AG04450 (cell line): ENCODE data around the gene NRIP2. TPM values are rescaled to one million over a fixed set of nuclear protein-coding genes. Genes with fewer than 3 reads are reported as not detected.

Experiments
- CTCF ChIA-PET: fragments of 300-600, 350-600 bp; formaldehyde crosslinking; extraction: SDS; loops from one replicate; lab custom pipeline; 2022; ENCODE audit warnings: antibody characterized with exemption, inconsistent platforms; lab: Charles Lee
- POLR2A ChIA-PET: fragments of 350-600 bp; formaldehyde crosslinking; extraction: SDS; loops from one replicate; lab custom pipeline; 2021; ENCODE audit warnings: antibody characterized with exemption, inconsistent platforms; lab: Yijun Ruan, JAX
- DNase-seq: peaks from one replicate; pipeline ENCODE4 v3.0.0-alpha.2; 2011; ENCODE audit warnings: low read depth, low spot score
- H3K27ac ChIP-seq: one replicate; pipeline ENCODE4 v1.5.1; 2012; ENCODE audit warnings: low read depth, low read length, control low read depth
- H3K27me3 ChIP-seq: one replicate; pipeline ENCODE4 v1.6.0; 2012; ENCODE audit warnings: low read length; ENCODE audit not compliant: control insufficient read depth, insufficient read depth
- H3K4me3 ChIP-seq: 2 replicates; pipeline ENCODE4 v1.5.1; 2011; ENCODE audit warnings: mild to moderate bottlenecking, low read depth, low read length, control low read depth
- H3K9me3 ChIP-seq: 2 replicates; pipeline ENCODE4 v1.5.1; 2012; ENCODE audit warnings: low read length; ENCODE audit not compliant: control insufficient read depth, insufficient read depth
- CTCF ChIP-seq: IDR thresholded peaks from 2 replicates; pipeline ENCODE4 v1.5.1; 2011; ENCODE audit warnings: low read depth, low read length, control low read depth, inconsistent platforms
- polyA plus RNA-seq: library from polyadenylated mRNA; depleted of rRNA; stranded (reverse); fragments of >200 nt; gene quantifications from 2 replicates; pipeline ENCODE4 v1.2.3, GENCODE V29; 2011

NRIP2 gene
- polyA plus RNA-seq, 1 experiment = 0.66 TPM

GRCh38 chr12:2860170-2860569, 25.3 kb upstream of the NRIP2 start:
- POLR2A ChIA-PET = no interaction called here
- no peak for TF ChIP-seq CTCF
- no peak overlapping the region for H3K27ac ChIP-seq
- H3K27me3 ChIP-seq = no peaks in the 10 kb centered on the region
- CTCF ChIA-PET = interaction anchor here (0.8 kb wide), 1 partner anchor 181 kb away, joined by 3 read pairs; no protein-coding TSS in a partner anchor
- no peak overlapping the region for H3K4me3 ChIP-seq
- no peaks in the 10 kb centered on the region for H3K9me3 ChIP-seq
- DNase-seq = no peak

DNA sequence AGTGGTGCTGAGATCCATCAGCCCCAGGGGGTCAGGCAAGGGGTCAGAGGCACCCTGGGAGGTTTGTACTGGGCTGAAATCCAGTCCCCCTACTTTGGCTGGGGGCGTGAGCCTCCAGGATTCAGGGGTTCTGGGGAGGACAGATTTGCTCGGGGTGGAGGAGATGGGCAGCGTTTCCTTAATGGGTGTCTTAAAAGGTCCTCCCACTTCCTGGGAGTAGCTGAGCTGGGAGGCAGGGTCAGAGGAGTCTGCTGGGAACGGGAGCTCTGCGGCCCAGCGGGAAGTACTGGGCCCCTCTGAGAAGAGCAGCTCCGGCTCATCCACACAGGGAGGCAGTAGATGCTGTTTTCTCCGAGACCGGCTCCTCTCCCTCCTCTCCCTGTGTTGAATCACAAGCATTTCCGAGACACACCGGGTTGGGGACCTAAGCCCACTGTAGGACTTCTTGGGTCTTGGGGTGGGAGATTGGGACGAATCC, 24.1 kb upstream of the NRIP2 start:
- Histone ChIP-seq H3K9me3 (no peaks in the 10 kb centered on the region), H3K27ac (no peak overlapping the region), H3K4me3 (no peak overlapping the region), H3K27me3 (no peaks in the 10 kb centered on the region)
- no peak for DNase-seq
- ChIA-PET POLR2A (no interaction called here), CTCF (interaction anchor here (1.4 kb wide), 1 partner anchor 214 kb away, joined by 3 read pairs; no protein-coding TSS in a partner anchor)
- TF ChIP-seq CTCF = no peak

GRCh38 chr12:2858334-2858733, 23.5 kb upstream of the NRIP2 start:
- Histone ChIP-seq H3K9me3 (no peaks in the 10 kb centered on the region), H3K27me3 (no peaks in the 10 kb centered on the region), H3K27ac (no peak overlapping the region), H3K4me3 (no peak overlapping the region)
- no peak for DNase-seq
- ChIA-PET POLR2A (interaction anchor here (1.2 kb wide), 1 partner anchor 13 kb away, joined by 4 read pairs; no protein-coding TSS in a partner anchor), CTCF (interaction anchor here (1.4 kb wide), 1 partner anchor 215 kb away, joined by 3 read pairs; no protein-coding TSS in a partner anchor)
- TF ChIP-seq CTCF = no peak

- CTCF ChIA-PET = interaction anchor here (1.1 to 1.4 kb wide), 2 partner anchors 177 to 215 kb away, joined by 3 to 4 read pairs; no protein-coding TSS in a partner anchor
Measured at GRCh38 chr12:2857576-2857975, 22.7 kb upstream of the NRIP2 start.

More at GRCh38 chr12:2857576-2857975, 22.7 kb upstream of the NRIP2 start:
- DNase-seq = no peak
- TF ChIP-seq CTCF = no peak
- Histone ChIP-seq H3K27me3 (no peaks in the 10 kb centered on the region), H3K9me3 (no peaks in the 10 kb centered on the region), H3K27ac (no peak overlapping the region), H3K4me3 (no peak overlapping the region)
- POLR2A ChIA-PET = interaction anchor here (1.2 kb wide), 1 partner anchor 12 kb away, joined by 4 read pairs; no protein-coding TSS in a partner anchor
